ENCODE results near the gene ITGB1BP1.
A peak's percentile ranks its signal among the peaks of the same experiment; 100 is the strongest.

The ITGB1BP1 gene

GRCh38 chr2:9377461-9378097 is 45.7 kb downstream of the ITGB1BP1 start:
- DNase-seq (ENCODE audit: low spot score) = no peak

GRCh38 chr2:9375857-9376428 is 47.4 kb downstream of the ITGB1BP1 start:
- no peak for DNase-seq (ENCODE audit: low spot score)

DNA sequence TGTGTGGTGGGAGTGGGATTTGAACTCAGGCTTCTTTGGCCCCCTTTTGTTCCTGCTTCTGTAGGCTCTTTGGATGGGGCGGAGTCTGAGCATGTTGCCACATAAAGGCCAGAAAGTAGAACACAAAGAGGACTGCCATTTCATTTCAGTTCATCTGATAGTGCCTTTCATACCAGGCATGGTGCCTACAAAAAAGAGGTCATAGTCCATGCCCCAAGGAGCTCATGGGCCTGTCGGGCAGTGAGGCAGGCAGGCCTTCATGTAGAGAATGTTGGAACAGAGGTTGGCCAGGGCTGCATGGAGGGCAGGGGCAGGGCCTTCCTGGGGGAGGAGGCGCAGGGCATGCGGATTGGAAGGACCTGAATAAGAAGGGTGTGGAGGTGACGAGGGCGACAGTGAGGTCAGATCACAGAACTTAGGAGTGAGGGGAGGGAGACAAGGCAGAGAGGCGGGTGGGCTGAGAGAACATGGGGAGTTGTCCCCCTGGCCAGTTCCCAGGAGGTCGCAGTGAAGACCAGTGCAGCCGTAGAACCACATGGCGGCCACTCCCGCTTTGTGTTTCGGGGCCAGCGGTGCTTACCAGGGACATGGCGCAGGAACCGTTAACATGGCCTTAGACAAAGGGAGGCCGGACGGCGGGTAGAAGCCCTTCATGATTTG is 49.1 kb downstream of the ITGB1BP1 start:
- no peak for DNase-seq (ENCODE audit: low spot score)

- DNase-seq (ENCODE audit: low spot score) = no peak
Measured at GRCh38 chr2:9373476-9373875, 49.9 kb downstream of the ITGB1BP1 start.

DNA sequence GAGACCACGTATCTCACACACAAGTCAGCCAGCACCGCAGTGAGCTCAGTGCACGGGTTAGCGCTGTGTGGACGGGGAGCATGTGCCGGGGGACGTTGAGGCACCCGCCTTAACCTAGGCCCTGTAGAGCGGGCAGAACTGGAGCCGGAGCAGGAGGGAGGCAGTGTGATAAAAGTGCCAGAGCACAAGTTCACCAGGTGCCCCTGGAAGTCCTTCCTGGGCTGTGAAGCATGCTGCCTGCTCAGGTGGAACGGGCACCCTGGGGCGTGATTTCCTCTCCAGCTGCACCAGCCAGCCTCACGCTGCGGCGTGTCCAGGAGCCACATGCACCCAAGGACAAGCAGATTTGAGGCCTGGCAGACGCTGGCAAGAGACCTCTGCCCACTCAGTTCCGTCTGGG is 50.3 kb downstream of the ITGB1BP1 start:
- DNase-seq (ENCODE audit: low spot score) = peak; percentile 81

- DNase-seq (ENCODE audit: low spot score) = no peak
Measured at GRCh38 chr2:9370746-9371145, 52.6 kb downstream of the ITGB1BP1 start.

DNA sequence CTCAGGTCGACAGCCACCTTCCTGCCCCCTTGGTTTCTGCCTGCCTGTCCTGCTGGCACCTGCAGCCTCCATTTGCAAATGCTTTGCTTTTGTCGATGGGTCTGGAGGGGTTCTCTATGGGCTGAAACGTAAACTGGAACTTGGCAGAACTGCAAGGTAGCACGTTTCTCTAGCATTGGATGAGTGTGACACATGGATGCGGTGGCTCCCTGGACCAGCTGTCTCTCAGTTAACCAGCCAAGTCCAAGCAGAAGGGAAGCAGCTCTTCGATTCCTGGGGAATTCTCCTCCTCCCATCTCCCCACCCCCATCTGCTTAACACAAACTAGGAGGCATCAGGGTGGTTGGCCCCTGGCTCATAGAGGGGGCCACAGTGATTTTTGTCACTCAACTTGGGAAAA is 57.3 kb downstream of the ITGB1BP1 start:
- no peak for DNase-seq (ENCODE audit: low spot score)

DNA sequence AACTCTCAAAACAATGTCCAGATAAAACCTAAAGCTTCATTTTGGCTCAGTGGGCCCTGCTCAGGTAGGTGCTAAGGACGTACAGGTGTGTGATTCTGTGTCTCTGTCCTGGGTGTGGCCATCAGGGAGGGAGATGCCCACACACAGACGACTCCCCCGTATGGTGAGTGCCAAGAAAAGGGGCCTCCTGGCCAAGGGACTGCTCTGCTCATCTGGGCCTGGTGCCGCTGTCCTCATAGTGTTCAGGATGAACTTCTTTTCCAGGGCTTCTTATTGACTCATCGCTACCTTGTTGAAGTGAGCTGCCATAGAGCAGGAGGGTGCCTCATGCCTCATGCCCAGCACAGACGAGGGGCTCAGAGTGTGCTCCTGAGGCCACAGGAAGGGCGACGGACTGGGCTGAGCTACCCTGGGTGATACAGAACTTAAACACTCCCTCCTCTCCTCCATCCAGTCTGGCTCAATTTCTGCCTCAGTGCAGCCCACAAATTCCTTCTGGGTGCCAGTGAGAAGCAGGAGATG is 57.8 kb downstream of the ITGB1BP1 start:
- no peak for DNase-seq (ENCODE audit: low spot score)

DNA sequence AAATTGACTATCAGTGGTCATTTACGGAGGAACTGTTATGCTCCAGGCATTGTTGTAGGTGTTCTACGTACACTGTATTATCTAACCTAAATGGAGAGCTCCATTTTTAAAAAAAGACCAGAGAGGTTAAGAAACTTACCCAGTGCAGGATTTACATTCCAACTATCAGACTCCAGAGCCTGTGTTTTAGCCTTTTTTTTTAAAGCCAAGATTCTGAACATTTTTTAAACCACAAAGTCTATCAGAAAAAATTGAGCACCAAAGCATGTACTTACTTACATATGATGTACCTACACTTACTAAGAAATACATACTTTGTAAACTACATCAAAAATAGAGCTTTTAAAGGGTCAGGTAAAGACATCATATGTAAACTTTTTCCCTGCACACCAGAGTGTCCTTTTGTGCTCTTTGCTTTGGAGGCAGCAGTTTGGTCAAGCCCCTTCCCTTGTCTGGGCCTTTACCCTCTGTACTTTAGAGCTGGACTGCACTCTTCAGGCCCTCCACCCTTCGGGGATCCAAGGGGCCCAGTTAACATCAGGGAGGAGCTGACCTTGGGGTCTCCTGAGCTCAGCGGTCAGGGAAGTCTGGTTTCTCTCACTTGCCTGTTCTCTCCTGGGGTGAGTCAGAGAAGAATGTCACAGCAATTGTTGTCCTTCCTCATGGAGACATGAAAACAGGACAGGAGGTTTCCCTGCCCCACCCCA is 58.4 kb downstream of the ITGB1BP1 start:
- DNase-seq (ENCODE audit: low spot score) = peak; percentile 62

- DNase-seq (ENCODE audit: low spot score) = no peak
Measured at GRCh38 chr2:9364373-9364772, 59.0 kb downstream of the ITGB1BP1 start.

DNA sequence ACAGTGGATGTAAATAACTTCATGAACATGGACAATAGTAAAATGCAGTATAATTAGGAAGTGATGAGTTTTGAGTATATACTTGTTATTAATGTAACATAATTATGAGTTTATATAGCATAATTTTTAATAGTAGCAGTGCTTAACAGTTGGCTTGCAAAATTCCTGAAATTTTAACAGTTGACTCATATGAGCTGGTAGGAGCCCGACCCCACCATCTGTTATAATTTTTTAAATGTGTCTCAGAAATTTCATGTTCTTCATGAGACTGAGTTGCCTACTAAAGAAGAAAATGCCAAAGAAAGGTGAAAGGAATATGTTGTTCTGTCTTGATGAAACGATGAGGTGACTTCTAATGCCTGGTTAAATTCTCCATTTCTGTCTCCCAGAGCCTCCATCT is 62.6 kb downstream of the ITGB1BP1 start:
- DNase-seq (ENCODE audit: low spot score) = no peak

- DNase-seq (ENCODE audit: low spot score) = no peak
Measured at GRCh38 chr2:9360110-9360509, 63.2 kb downstream of the ITGB1BP1 start.

DNA sequence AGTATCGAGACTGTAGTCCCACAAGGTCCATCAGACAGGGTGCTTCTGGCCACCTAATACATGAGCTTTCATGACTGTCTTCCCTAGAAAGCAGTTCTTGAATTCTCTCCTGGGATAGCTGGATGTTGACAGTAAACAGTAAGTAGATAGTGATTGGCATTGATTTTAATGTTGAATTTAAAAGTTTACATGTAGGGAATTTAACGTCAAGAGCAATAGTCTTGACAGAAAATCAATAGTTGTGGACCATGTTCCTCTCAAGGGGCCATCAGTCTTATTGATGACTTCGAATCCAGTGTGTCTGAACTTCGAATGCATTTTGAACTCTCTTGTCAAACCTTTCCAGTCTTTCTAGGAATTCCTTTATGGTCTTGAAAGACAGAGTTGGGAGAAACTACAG is 63.9 kb downstream of the ITGB1BP1 start:
- no peak for DNase-seq (ENCODE audit: low spot score)

DNA sequence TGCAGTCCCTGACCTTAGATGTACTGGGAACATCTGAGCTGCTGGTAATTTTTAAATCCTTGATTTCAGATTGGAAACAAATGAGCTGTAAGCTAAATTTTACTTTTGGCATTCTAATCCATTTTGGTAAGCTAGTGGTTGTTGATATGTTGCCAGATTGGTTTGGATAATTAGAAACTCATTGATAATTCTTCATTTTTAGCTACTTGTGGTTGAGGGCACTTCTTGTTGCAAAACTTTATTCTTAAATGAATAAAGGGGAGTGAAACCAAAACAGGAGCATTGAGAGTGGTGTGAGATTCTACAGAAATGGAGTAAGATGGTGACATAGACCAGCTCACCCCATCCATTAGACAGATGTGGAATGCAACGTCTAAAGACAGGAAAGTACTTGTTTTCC is 64.5 kb downstream of the ITGB1BP1 start:
- no peak for DNase-seq (ENCODE audit: low spot score)

DNA sequence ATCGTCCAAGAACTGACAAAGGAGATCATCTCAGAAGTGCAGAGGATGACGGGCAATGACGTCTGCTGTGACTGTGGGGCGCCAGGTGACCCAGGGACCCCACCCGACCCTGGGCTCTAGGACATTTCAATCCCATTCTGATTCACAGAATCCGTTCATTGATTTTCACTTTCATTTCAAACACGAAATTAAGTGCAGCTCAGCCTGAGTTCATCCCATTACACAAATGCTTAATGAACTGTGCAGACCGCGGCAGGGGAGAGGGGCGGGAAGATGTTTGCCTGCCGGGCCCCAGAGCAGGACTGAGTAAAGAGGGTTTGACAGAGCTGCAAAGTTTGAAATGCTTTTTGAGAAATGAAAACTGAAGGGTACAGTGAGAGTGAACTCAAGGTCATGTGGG is 67.1 kb downstream of the ITGB1BP1 start:
- peak; percentile 44 for DNase-seq (ENCODE audit: low spot score)

GRCh38 chr2:9355716-9356115 is 67.6 kb downstream of the ITGB1BP1 start:
- DNase-seq (ENCODE audit: low spot score) = no peak

DNA sequence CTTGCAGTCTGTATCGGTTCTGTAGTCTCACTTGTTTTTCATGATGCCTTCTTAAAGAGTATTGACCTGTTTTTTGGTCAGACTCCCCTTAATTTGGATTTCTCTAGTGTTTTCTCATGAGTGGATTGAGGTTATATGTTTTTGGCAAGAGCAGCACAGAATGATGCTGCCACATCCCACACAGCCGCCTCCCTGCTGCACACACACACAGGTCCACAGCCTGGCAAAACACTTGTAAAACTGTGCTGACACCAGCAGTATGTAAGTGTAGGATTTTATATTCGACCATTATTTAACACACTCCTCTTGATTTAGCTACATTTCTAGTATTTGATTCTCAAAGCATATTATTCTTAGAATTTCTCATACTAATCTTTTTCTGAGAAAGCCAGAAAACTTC is 68.1 kb downstream of the ITGB1BP1 start:
- DNase-seq (ENCODE audit: low spot score) = no peak

- DNase-seq (ENCODE audit: low spot score) = no peak
Measured at GRCh38 chr2:9354318-9354717, 69.0 kb downstream of the ITGB1BP1 start.

All from kidney tubule cell (primary cell).